KMS-11 (cell line): ENCODE results near the gene ADGRB3.

Experiments used
- H2AFZ ChIP-seq: fragments of 200-600 bp; sonication (generic); 2 replicates; pipeline ENCODE4 v1.6.1; 2016; ENCODE audit warnings: antibody characterized with exemption, mixed run types, low read depth
- H3K27ac ChIP-seq: fragments of 200-600 bp; sonication (generic); 2 replicates; pipeline ENCODE4 v1.6.1; 2016; ENCODE audit warnings: mild to moderate bottlenecking, mixed run types
- H3K27me3 ChIP-seq: fragments of 200-600 bp; sonication (generic); 2 replicates; pipeline ENCODE4 v1.6.1; 2017; ENCODE audit warnings: mild to moderate bottlenecking, low read depth, mixed run types, moderate library complexity; ENCODE audit not compliant: insufficient read depth
- H3K36me3 ChIP-seq: fragments of 200-600 bp; sonication (generic); 2 replicates; pipeline ENCODE4 v1.6.1; 2017; ENCODE audit warnings: mild to moderate bottlenecking, mixed run types; ENCODE audit not compliant: insufficient read depth
- H3K4me1 ChIP-seq: fragments of 200-600 bp; sonication (generic); 2 replicates; pipeline ENCODE4 v1.6.1; 2016; ENCODE audit warnings: mild to moderate bottlenecking, low read depth, mixed run types; ENCODE audit not compliant: poor library complexity, severe bottlenecking
- H3K4me2 ChIP-seq: fragments of 200-600 bp; sonication (generic); 2 replicates; pipeline ENCODE4 v1.7.0; 2016; ENCODE audit warnings: mild to moderate bottlenecking, mixed run types
- H3K4me3 ChIP-seq: fragments of 200-600 bp; sonication (generic); IDR thresholded peaks from 2 replicates; pipeline ENCODE4 v1.6.1; 2017; ENCODE audit warnings: low read depth, low read length, mixed read lengths; ENCODE audit not compliant: insufficient read depth
- H3K79me2 ChIP-seq: fragments of 200-600 bp; sonication (generic); 2 replicates; pipeline ENCODE4 v1.6.1; 2016; ENCODE audit warnings: low read depth, mixed run types; ENCODE audit not compliant: insufficient read depth
- H3K9ac ChIP-seq: fragments of 200-600 bp; sonication (generic); 2 replicates; pipeline ENCODE4 v1.6.1; 2016; ENCODE audit warnings: mild to moderate bottlenecking, mixed run types
- H4K20me1 ChIP-seq: fragments of 200-600 bp; sonication (generic); 2 replicates; pipeline ENCODE4 v1.6.1; 2016; ENCODE audit warnings: mild to moderate bottlenecking, mixed run types; ENCODE audit not compliant: insufficient read depth
- CTCF ChIP-seq: fragments of 200-600 bp; sonication (generic); conservative IDR thresholded peaks from 2 replicates; pipeline ENCODE4 v1.6.1; 2017; ENCODE audit warnings: low read depth, mild to moderate bottlenecking, antibody characterized with exemption, low read length, moderate library complexity, mixed read lengths

Gene ADGRB3

GRCh38 chr6:68625998-68626397 is 9.1 kb upstream of the ADGRB3 start:
- no peaks in the 10 kb centered on the region for H3K36me3 ChIP-seq
- H3K4me3 ChIP-seq: no peak overlapping the region
- H2AFZ ChIP-seq: no peak overlapping the region
- no peak overlapping the region for H3K4me2 ChIP-seq
- H3K79me2 ChIP-seq: no peaks in the 10 kb centered on the region
- H3K9ac ChIP-seq: no peak overlapping the region
- H3K27ac ChIP-seq: no peak overlapping the region
- TF ChIP-seq CTCF: no peak
- H4K20me1 ChIP-seq: no peaks in the 10 kb centered on the region
- H3K4me1 ChIP-seq: no peaks in the 10 kb centered on the region
- H3K27me3 ChIP-seq: no peaks in the 10 kb centered on the region

GRCh38 chr6:68628161-68628560 is 6.9 kb upstream of the ADGRB3 start:
- Histone ChIP-seq H3K4me1 (no peaks in the 10 kb centered on the region), H4K20me1 (no peaks in the 10 kb centered on the region), H3K4me2 (no peak overlapping the region), H3K4me3 (no peak overlapping the region), H3K36me3 (no peaks in the 10 kb centered on the region), H3K9ac (no peak overlapping the region), H2AFZ (no peak overlapping the region), H3K27ac (no peak overlapping the region), H3K79me2 (no peaks in the 10 kb centered on the region), H3K27me3 (no peaks in the 10 kb centered on the region)
- TF ChIP-seq CTCF: no peak

GRCh38 chr6:68632734-68633133 is 2.3 kb upstream of the ADGRB3 start:
- Histone ChIP-seq H3K9ac (no peak overlapping the region), H2AFZ (no peak overlapping the region), H4K20me1 (no peaks in the 10 kb centered on the region), H3K79me2 (no peaks in the 10 kb centered on the region), H3K4me1 (peaks cover 8% of the 10 kb centered on the region), H3K4me2 (no peak overlapping the region), H3K36me3 (no peaks in the 10 kb centered on the region), H3K4me3 (no peak overlapping the region), H3K27me3 (no peaks in the 10 kb centered on the region), H3K27ac (no peak overlapping the region)
- TF ChIP-seq CTCF: no peak

- Histone ChIP-seq H3K36me3 (no peaks in the 10 kb centered on the region), H3K79me2 (no peaks in the 10 kb centered on the region), H3K4me2 (no peak overlapping the region; the same call in 1 of the 2 replicates), H2AFZ (no peak overlapping the region), H3K27me3 (no peaks in the 10 kb centered on the region), H3K9ac (no peak overlapping the region), H3K4me1 (peaks cover 8% of the 10 kb centered on the region), H3K4me3 (no peak overlapping the region), H3K27ac (no peak overlapping the region), H4K20me1 (no peaks in the 10 kb centered on the region)
- TF ChIP-seq CTCF: no peak
These were observed 1.7 kb upstream of the ADGRB3 start for GRCh38 chr6:68633281-68633971.
